GOT3 (cell line): ENCODE results near the gene NOL11.
A peak's percentile ranks its signal among the peaks of the same experiment; 100 is the strongest.
"Not testable (repeated sequence)": the region's sequence is repeated elsewhere in the genome, so short reads cannot be mapped to it uniquely, and the experiment has no call there.

Experiments used
- DNase-seq: peaks from one replicate; lab custom pipeline; 2025; ENCODE audit warnings: mixed read lengths; lab: John Stamatoyannopoulos, UW

The NOL11 gene

DNA sequence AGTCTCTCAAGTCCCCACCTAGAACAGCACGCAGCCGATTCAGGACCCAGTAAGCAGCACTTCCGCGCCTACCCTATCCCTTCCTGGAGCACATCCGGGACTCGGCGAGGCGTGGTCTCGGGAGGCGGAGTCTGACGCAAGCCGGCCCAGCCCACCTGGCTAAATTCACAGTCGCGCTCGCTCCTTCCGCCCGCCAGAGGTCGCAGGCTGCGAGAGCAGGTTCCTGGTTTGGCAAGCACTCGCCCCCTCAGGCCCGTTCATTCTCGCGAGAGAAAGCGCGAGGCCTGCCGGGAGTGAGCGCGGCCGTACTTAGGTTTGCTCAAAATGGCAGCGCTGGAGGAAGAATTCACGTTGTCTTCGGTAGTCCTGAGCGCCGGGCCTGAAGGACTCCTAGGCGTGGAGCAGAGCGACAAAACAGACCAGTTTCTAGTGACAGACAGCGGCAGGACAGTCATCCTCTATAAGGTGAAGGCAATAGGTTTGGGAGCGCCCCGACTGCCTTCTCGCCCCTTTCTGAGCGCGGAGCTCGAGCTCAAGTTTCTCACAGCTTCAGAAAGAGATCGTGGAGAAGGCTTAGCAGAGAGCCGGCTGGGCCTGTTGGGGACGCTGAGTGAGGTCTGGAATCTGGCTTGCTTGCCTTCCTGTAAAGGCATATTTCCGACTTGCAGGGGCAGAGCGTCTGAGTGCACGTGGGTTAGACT lies at the start of gene NOL11:
Gene NOL11, plus strand, starts transcription at position 313 of the 701 bp plus-strand sequence. Its CDS starts 12 bp downstream, at position 325.
- DNase-seq, result peak; percentile 96

DNA sequence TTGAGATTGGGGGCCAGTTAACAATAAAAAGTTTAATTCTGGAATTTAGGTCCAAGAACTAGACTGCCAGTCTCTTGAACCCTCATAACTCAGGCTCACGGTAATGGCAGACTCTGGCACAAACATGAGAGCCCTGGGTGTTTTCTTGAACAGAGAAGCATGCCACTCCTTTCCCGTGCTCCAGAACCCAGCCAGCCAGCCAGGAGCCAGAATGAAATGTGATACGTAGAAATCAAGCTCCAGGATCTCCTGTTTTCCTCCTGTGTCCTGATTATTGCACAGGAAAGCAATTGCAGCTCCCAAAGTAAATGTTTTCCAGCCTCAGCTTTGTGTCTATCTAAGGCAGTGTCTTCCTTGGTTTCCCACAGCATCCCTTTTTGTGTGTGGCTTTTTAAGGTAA lies 46.2 kb upstream of the NOL11 start:
- no peak for DNase-seq

DNA sequence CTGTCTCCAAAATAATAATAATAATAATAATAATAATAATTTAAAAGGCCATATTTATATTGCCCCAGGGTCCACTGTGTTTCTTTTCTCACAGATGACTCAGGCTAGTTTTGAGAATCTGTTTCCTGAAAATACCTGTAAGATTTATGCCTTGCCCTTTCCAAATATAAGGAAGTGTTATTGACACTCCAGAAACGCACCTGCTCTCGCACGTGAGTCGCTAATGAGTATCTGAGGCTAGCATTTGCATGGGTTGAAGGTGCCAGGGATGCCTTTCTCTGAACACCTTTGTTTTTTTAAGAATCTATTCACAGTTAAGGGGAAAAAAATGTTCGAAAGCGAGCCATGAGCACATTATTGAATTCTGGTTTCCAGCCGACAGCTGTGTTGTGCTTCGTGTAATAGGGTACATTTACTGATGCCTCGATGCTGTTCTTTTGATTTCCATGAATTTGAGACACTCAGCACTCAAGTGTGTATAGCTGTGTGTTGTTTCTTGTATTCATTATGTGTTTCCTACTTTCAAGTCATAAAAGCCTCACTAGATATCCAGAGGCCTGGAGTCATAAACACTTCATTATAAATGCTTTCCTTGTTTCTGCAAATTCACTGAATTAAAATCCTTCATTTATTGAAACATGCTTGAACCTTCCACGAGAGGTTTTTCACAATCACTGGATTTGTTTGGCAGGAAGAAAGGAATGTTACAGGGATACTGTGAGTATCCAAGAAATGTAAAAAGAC lies 45.0 kb upstream of the NOL11 start:
- no peak for DNase-seq

DNA sequence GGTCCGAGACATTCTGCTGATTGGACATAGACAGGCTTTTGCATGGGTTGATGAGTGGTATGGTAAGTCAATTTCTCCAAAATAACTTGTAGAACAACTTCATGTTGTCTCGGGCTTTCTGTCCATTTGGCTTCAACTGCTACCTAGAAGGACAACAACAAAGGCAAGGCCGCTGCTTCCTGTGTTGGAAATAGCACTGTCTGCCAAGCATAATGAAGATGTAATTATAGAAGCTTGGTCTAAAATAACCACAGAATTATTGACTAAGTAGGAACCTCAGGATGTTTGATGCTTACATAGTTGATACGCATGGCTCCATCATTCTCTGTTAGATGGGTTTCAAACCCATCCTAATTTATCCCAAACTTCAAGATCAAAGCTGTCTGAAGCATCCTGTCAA lies 42.3 kb upstream of the NOL11 start:
- DNase-seq, result no peak

DNA sequence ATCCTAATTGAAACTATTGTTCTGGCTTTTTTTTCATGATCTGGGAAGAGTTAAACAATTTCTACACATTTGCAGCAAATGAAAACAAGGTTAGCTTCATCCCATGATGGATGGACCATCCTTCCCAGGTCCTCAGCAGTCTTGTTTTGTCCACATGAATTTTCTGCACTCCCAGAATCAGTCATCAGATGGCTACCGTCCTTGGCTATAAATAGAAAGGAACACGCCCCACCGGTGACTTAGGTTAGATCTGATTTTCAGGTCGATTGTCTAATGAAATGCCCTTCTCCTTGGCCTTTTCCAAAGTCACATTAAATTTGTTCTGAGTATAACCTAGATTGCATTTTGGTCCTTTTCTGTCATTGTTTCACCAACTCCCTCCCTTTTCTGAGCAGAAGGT lies 41.4 kb upstream of the NOL11 start:
- no peak for DNase-seq

DNA sequence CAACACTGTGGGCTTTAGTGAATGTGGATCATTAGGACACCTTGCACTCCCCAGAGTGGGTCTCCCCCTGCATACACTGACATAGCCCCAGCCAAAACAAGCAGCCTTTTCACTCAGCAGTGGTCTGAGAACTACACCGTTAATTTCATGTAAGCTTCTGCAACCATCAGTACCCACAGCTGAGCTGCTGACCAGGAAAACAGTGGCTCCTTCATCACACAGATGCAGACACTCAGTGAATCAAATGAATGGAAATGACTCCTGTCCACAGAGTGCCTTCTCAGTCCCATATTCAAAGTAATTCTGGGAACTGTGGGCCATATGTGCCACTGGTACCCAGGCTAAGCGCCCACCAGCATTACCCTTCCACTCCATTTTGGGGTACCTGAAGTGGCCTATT lies 39.3 kb upstream of the NOL11 start:
- DNase-seq, result no peak

DNA sequence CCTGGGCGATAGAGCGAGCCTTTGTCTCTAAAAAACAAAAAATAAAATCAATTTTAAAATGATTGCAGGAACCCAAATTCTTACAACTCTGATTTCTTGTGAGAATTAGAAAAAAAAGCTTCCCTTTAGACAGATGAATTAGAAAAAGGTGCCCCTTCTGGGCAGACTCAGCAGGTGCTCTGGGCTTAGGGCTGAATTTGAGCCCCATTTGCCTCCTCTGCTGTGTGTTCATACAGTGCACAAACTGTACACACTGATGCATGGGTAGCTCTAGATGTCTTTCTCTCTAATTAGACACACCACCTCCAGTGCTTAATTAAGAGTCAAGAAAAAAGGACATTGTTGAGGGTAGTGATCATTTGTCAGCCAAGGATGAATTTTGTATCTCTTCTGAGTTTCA lies 38.5 kb upstream of the NOL11 start:
- no peak for DNase-seq

DNA sequence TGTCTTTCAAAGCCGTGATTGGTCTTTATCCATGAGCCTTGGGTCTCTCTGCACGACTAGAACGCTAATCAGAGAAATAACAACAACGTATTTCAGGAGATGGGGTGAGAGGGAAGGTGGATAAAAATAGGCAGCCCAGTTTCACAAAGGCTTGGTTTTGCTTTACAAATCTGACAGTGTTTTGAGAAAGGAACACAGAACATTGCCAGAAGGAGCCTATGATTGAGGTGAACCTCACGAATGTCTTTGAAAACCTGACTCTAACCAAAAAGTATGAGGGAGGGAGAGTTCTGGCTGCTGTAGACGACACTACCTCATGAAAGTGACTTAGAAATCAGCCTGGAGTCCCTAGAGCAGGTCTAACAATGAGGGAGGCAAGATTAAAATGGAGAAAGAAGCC lies 38.0 kb upstream of the NOL11 start:
- DNase-seq, result no peak

DNA sequence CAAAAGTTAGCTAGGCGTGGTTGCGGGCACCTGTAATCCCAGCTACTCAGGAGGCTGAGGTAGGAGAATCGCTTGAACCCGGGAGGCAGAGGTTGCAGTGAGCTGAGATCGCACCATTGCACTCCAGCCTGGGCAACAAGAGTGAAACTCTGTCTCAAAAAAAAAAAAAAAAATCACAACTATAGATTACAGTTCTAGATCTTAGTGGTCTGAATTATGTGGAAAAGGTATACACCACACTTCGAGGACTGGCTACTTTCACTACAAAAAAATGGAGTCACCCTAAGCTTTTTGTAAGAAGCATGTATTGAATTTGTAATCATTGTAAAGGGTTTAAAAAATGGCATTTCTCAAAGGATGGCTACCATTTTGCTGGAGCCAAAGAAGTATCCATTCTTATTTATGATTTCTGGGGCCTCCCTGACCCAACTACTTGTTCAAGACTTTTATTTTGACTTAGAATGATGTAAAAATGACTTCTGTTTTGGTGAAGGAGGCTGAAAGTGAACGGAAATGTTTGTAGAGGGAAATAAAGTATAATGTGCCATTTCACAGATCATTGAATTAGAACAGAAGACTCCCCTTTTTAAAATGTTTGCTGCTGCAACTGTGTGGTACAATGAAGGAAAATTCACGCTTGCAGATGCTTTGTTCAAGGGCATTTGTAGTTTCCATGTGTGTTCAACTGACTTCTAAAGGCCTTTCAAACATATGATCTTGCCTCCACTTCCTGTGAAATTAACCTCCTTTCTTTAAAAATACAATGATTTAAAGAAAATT lies 37.1 kb upstream of the NOL11 start:
- no peak for DNase-seq

DNA sequence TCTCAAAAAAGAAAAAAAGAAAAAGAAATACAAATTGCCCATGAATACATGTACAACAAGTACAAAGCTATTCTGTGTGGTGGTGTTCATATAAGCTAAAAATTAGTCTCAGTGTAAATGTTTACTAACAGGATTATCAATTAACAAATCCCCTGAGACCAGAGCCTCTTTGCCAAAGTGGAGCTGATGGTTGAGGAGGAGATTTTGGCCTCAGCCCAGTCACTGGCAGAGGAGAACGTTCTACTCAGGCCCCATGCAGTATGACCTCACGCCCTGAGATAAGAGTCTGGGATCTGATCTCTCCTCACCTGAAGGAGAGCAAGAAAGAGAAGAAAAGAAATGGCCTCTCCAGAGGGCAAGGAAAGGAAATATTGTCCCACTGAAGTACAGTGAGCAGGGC lies 35.5 kb upstream of the NOL11 start:
- DNase-seq, result no peak

DNA sequence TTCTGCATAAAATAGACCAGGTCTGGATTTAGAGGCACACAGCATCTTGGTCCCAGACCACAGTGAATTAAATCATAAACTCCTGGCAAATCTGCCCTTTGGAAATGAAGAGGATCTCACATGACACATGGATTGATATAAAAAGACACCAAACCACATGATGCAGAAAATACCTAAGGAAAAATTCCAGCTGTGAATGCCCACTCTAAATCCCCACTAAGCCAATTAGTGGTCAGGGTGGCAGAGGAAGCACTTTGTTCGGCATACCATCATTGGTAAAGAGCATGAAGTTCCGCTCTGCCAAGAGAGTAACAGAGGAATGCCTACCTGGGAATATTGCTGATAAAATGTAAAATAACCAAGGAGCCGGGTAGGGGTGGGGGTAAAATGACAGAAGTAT lies 32.4 kb upstream of the NOL11 start:
- no peak for DNase-seq

DNA sequence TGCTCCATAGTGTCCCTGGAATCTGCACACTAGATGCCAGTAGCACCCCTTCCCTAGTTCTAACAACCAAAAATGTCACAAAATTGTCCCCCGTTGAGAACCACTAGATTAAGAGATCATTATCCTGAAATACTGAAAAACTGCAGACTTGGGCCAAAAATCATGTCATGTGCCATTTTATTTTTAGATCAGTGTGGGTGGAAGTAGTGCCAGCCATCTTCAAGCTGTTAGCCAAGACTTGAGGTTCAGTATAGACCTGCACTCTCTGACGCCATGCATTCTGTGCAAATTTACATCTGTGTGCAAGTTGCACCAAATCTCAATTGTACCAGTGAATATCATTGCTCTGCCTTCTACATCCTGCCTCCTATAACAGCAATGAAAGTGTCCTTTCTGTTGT lies 31.5 kb upstream of the NOL11 start:
- DNase-seq, result no peak

DNA sequence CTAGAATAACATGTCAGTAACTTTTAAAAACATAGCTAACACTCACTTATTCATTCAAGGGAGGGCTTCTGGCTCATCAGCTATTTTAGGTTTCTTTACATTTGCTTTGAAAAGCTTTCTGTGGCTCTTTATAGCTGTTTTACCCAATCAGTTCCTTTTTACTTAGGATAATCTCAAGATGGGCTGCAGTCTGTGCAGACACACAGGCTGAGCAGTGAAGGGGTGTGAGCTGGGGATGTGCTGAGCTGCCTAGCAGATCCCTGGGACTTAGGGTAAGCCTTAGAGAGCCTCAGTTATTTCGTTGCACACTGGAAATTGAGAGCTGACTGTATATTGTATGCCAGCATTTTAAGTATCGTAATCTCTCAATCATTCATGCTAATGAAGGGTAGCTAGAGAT lies 30.2 kb upstream of the NOL11 start:
- no peak for DNase-seq

DNA sequence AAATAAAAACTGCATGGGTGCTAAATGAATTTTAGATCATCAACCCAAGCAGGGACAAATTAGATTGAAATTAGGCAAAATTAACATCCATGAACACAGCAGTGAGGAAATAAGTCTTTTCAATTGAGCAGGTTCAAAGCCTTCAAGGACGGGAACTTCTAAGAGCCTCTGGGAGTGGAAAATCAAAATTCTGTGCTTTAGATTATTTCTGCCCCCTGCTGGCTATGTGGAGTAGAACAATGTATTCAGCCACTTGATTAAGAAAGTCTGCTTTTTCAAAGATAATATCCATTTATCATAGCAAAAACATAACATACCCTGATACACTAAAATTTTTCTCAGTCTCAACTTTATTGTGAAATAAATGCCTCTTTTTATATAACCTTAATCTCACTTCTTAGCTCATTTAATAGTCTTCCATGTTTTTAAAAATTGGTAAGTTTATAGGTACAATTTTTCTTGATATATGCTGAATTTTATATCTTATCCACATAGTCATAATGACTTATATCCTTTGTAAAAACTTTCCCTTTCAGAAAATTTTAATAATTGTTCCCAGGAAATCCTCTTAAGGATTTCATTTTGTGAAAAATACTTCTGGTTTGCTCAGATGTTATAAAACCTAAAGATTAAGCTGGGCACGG lies 28.1 kb upstream of the NOL11 start:
- no peak for DNase-seq

DNA sequence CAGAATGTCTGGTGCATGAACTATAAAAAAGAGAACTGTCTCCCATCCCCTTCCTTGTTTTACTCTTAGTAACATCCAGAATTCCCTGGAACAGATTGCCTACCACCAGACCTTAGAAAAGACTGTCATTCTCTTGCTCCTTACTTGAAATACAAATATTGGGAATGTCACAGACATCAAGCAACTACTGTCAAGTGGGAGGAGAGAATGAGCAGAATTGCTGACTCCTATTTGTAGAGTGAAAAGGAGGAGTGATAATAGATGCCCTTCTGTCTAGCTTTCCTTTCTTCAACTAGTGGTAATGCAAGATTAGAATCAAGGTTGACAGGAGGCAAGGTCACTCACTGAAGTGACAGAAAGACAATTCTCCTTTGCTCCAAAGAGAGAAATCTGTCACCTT lies 23.9 kb upstream of the NOL11 start:
- DNase-seq, result no peak

DNA sequence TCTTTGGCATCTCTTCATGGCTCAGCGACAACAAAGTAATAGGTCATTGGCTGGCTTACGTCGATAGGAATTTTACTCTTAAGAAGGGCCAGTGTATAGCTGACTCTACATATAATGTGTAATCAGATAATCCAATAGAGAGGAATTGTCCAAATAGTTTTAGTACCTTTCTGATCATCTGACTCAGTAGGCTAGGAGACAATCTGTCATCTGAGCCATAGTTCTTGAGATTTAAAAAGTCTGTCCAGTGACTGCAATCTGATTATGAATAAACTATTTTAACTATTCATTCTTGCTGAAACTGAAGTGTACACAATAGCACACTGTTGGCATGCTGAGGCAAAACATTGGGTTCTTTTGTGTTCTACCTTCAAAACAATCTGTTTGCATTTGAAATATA lies 21.4 kb upstream of the NOL11 start:
- no peak for DNase-seq

DNA sequence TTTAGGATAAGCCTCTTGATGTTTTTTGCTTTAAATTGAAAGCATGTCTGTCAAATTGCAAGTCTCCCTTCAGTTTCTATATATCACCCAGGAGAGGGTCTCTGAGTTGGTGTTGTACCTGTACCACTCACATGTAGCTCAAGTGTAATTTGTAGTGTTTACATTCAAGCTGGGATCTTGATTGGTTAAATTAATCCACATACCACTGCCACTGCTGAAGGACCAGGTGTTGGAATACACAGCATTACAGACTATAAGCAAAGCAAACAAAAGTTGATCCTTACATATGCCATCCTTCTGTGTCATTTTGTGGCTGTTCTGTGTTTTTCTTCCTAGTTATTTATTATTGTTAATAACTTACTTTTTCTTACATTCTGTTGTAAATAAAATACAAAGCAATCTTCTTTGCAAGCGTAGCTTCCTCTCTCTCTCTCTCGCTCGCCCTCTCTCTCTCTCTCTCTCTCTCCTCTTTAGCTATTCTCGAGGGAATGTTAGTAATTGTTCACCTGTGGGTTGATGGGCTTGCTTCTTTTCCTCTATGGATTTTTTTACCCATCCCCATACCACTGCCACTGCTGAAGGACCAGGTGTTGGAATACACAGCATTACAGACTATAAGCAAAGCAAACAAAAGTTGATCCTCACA lies 20.8 kb upstream of the NOL11 start:
- DNase-seq, result no peak

DNA sequence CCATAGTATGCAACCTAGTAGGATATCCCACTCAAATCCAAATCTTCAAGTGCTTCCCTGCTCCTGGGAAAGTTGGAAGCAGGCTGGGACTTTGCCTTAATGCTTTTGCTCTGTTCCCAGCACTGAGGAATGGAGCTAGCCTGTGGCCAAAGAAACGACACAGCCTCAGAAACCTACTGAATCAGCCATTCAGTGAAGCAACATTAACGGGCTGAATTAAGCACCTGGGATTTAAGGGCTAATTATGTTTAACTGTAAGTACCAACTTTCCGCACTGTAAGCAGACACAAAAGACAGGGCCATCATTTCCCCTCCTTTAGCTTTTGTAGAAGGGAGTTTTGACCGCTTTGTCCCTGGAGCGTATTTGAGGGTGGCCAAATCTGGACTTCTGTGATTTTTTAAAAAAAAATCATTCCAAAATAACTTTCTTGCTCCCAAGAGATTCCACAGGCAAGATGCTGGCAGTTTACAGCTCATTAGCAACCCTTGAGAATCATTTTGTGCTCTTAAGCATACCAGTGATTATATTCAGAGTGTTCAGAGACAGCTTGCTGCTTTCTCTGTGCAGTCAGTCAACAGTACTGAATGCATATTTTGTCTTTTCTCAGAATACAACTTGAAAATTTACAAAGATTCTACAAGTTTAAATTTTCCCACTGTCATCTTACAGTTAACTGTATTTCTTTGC lies 17.6 kb upstream of the NOL11 start:
- DNase-seq, result no peak

DNA sequence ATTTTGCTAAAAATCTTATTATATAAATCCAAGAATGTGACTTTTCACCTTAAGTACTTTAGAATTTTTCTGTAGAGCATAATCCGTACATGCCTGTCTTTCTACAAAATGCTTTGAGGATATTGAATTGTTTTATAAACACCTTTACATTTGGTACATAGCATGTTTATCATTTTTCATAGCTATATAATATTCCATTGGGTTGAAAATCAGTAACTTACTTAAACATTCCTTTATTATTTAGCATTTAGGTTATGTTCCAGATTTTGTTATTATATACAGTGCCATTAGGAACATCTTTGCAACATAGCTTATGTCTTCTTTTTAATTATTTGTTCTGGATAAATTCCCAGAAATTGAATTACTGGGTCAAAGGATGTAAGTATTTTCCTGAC lies 17.0 kb upstream of the NOL11 start:
- no peak for DNase-seq

DNA sequence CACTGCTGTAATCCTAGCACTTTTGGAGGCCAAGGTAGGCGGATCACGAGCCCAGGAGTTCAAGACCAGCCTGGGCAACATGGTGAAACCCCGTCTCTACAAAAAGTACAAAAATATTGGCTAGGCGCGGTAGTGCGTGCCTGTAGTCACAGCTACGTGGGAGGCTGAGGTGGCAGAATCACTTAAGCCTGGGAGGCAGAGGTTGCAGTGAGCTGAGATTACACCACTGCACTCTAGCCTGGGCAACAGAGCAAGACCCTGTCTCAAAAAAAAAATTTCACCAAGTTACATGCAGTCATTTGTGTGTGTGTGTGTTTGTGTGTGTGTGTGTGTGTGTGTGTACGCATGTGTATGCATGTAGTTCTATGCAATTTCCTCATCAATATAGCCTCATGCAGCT lies 14.9 kb upstream of the NOL11 start:
- DNase-seq, result not testable (repeated sequence)

DNA sequence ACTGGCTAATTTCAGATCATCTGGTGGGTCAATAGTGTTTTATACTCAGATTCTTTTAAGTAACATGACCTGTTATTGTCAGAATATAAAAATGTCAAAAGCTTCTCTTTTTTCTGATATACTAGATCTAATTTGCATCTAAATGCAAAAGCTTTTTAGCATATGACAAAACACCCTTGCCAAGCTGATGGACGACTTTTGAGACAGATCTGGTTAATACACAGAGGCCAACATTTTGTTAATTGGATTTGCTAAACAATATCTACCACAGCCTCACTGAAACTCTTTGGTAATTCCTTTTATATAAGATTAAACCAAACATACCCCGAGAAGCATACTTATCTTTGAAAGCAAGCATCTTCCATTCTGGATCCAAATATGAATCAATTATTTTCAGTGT lies 10.3 kb upstream of the NOL11 start:
- DNase-seq, result no peak
